NCI-H2227 treated with DMSO at 0.1 percent for 48 hours (cell line): Measurements from ENCODE around the gene CAD.

ENCODE experiments used
- DNase-seq: peaks from one replicate; lab custom pipeline; 2025; lab: John Stamatoyannopoulos, UW

CAD gene

GRCh38 chr2:27198627-27199026 is 18.5 kb upstream of the CAD start:
- no peak for DNase-seq

- DNase-seq, result no peak
These were observed 17.9 kb upstream of the CAD start for GRCh38 chr2:27199241-27199640.

- no peak for DNase-seq
These were observed 15.5 kb upstream of the CAD start for GRCh38 chr2:27201675-27202074.

GRCh38 chr2:27202854-27203253 is 14.3 kb upstream of the CAD start:
- no peak for DNase-seq

- DNase-seq, result no peak
These were observed 13.4 kb upstream of the CAD start for GRCh38 chr2:27203741-27204140.

GRCh38 chr2:27204566-27204965 is 12.6 kb upstream of the CAD start:
- DNase-seq, result no peak

- no peak for DNase-seq
These were observed 12.0 kb upstream of the CAD start for GRCh38 chr2:27205206-27205605.

- DNase-seq, result no peak
These were observed 10.8 kb upstream of the CAD start for GRCh38 chr2:27206346-27206745.

GRCh38 chr2:27208486-27209050 is 8.6 kb upstream of the CAD start:
- DNase-seq, result no peak

- no peak for DNase-seq
These were observed 7.4 kb upstream of the CAD start for GRCh38 chr2:27209621-27210401.

- peak; percentile 94 for DNase-seq
These were observed 5.8 kb upstream of the CAD start for GRCh38 chr2:27211241-27211942.

- DNase-seq, result peak; percentile 94
These were observed 5.1 kb upstream of the CAD start, which contains the start of the genes ATRAID and SLC5A6 for GRCh38 chr2:27211943-27212625. Gene ATRAID, plus strand, starts transcription at chr2:27212041. Its CDS starts 328 bp downstream, at chr2:27212369. Gene SLC5A6, minus strand, starts transcription at chr2:27212268. Its CDS starts 4,618 bp downstream, at chr2:27207650.

GRCh38 chr2:27212626-27213471 is 4.3 kb upstream of the CAD start:
- DNase-seq, result peak; percentile 22

- DNase-seq, result no peak
These were observed 2.2 kb upstream of the CAD start for GRCh38 chr2:27214941-27215340.

GRCh38 chr2:27216416-27217137 is 592 bp upstream of the CAD start:
- no peak for DNase-seq

- DNase-seq, result no peak
These were observed 1.4 kb downstream of the CAD start for GRCh38 chr2:27218614-27219013.

- DNase-seq, result no peak
These were observed 1.9 kb downstream of the CAD start for GRCh38 chr2:27219091-27219490.

GRCh38 chr2:27220091-27220490 is 2.9 kb downstream of the CAD start:
- no peak for DNase-seq

GRCh38 chr2:27221166-27221565 is 4.0 kb downstream of the CAD start:
- no peak for DNase-seq

GRCh38 chr2:27222407-27222806 is 5.2 kb downstream of the CAD start:
- DNase-seq, result no peak

- no peak for DNase-seq
These were observed 6.2 kb downstream of the CAD start for GRCh38 chr2:27223416-27223815.
